NOMO-1 (cell line): ENCODE data around the gene P3H2.

ENCODE experiments used
- DNase-seq, 2 experiments: peaks; one replicate each; lab custom pipeline; 2025; ENCODE audit not compliant: unreplicated experiment in 2 of 2; lab: John Stamatoyannopoulos, UW

P3H2 gene

GRCh38 chr3:190019844-190020243, 100.9 kb downstream of the P3H2 start:
- peak in 1 of 2 experiments; percentile 11 for DNase-seq

GRCh38 chr3:190019006-190019405, 101.7 kb downstream of the P3H2 start:
- no peak for DNase-seq

GRCh38 chr3:190018460-190018859, 102.2 kb downstream of the P3H2 start:
- DNase-seq: no peak

DNA sequence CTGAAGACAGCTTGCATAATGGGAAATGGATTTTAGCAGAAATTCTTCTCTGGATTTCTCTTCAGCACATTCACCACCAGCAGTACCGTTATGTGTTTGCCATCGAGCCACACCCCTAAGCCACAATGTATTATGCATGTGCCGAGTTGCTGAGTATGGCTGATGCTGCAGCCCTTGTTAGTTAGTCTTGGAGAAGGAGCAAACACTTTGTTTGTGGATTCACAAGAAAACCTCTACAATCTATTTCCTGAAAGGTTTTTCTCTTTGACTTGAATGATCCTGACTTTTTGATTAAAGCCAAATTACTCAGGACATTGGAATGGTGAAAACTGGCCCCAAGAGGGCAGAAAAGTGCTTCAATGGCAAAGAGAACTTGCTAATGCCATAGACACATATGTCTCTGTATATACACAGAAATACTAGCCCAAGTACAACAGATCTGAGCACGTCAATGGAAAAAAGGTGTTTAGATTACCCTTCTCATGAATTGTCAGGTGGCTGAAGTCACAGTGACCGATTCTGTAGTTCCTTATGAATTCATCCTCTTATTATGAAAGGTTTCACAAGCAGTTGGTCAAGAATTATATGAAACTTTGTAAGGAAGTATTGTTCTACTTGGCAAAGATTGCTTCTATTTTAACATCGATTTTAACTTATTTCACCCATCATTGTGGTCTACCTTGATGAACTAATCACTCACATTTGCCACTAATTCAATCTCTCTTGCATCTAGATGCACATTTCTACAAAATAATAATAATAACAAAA, 103.0 kb downstream of the P3H2 start:
- peak; percentile 34 to 46 for DNase-seq

GRCh38 chr3:190016966-190017365, 103.7 kb downstream of the P3H2 start:
- DNase-seq: no peak

GRCh38 chr3:190014940-190015339, 105.8 kb downstream of the P3H2 start:
- DNase-seq: no peak

- DNase-seq: no peak
These were observed 106.5 kb downstream of the P3H2 start for GRCh38 chr3:190013943-190014924.

GRCh38 chr3:190012784-190013183, 107.9 kb downstream of the P3H2 start:
- DNase-seq: no peak

GRCh38 chr3:190012314-190012782, 108.3 kb downstream of the P3H2 start:
- no peak for DNase-seq

- no peak for DNase-seq
These were observed 110.2 kb downstream of the P3H2 start for GRCh38 chr3:190010486-190010885.

- DNase-seq: no peak
These were observed 111.1 kb downstream of the P3H2 start for GRCh38 chr3:190009614-190010013.

DNA sequence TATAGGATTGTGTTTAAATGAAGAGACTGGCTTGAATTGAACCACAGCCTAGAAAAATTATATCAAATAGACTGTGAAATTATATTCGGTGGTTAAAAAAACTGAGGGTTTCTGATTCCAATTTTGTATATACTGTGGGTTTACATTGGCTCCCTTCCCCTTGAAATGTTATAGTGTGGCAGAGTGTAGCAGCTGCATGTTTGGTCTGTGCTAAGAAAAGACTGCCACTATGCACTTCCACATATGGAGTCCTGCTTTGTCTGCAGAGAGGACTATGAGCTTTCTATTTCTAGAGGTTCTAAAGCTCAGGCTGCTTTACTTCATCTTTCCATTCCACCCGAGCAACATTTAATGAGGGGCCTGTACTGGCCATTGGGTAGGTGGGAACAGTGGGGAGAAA, 112.3 kb downstream of the P3H2 start:
- no peak for DNase-seq

DNA sequence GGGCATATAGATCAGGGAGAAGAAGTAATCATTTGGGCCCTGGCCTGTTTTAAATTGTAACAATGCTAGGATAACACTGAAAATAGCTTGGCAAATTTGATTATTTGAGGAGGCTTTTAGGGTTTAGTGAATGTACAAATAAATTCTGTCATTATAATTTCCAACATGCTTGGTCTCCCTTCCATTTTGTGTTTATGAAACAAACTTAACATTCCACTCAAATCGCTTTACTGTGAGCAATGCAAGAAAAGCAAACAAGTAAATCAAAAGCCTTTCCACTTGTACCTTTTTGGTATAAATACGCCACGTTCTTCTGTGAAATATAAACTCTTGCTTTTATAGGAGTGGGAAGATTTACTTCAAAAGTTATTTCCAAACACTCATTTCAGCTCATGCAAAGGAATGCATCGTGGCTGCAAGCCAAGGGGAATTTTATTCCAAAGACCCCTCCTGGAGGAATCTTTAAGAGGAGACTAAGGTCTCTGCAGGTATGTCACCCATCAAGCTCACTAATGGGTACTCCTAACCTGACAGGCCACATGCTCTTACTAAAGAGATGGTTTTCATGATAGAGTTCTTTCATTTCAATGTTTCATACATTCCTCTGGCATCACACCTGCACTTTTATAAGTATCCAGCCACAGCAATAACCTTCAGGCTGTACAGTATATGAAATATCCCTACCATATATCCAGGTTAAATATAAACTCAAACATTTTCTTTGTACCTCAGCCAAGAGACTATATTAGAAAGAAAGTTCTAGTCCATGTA, 115.2 kb downstream of the P3H2 start:
- no peak for DNase-seq

DNA sequence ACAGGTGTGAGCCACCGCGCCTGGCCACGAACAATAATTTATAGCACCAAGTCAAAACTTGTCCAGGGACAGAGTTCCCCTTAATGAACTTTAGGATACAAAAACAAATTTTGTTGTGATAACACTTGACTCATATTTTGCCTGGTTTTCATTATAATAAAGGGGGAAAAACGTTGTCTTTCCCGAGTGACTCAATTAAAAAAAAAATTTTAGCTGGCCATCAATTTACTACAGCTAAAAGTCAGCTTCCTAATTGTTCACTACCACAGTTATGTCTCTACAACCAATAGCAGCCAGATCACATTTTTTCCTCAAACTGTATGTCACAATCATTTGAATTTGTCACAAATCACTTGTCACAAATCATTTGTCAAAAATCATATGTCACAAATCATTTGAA, 116.0 kb downstream of the P3H2 start:
- DNase-seq: no peak

DNA sequence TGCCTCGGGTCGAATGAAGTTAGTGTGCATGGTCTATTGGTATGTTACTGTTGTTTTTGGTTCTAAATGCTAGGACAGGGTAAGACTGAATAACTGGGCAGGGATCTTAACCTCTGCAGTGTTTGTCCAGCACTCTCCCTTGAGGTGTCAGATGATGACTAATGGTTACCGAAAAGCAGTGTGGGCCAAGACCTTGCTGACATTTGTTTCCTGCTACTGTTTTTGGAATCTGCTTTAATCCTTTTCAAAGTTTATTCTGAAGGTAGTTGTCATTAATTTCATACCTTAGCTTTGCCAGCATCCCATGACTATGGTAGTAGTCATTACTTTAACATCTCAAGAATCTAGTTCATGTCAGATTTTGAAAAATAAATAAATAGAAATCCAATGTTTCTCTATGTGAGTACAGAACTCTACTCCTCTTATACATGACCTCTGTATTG, 117.0 kb downstream of the P3H2 start:
- no peak for DNase-seq

DNA sequence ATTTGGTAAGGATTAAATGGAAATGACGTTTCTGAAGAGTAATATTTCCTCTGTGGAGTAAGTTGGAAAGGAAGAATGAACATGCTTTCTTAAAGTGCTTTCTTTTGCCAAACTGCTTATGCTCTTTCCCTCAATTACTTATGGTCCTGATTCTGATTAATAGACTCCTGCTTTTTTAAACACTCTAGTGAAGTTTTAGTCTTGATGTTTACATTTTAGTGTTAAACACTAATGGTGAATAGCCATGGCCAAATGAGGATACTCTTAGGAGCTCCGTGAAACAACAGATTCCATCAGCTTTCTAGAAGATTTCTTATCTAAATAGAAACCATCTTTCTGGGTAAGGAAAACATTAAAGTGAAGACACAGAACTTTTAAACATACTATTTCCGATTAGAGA, 117.6 kb downstream of the P3H2 start:
- DNase-seq: no peak

DNA sequence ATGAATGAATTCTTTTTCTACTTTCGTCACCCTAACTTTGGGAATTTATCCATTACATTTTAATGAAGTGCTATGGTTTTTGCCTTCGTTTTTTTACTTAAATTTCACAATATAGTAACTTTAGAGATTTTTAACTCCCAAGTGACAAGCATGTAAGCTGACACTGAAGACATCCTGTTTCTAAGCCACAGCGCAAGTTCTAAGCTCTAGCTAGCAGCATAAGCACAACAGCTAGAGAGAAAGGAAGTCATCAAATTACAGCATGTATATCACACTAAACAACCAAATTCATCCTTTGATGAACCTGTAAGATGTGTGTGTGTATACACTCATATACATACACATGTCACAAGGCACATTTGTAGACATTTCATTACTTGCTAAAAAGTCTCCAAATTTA, 119.3 kb downstream of the P3H2 start:
- DNase-seq: no peak

- no peak for DNase-seq
These were observed 119.9 kb downstream of the P3H2 start for GRCh38 chr3:190000861-190001196.

DNA sequence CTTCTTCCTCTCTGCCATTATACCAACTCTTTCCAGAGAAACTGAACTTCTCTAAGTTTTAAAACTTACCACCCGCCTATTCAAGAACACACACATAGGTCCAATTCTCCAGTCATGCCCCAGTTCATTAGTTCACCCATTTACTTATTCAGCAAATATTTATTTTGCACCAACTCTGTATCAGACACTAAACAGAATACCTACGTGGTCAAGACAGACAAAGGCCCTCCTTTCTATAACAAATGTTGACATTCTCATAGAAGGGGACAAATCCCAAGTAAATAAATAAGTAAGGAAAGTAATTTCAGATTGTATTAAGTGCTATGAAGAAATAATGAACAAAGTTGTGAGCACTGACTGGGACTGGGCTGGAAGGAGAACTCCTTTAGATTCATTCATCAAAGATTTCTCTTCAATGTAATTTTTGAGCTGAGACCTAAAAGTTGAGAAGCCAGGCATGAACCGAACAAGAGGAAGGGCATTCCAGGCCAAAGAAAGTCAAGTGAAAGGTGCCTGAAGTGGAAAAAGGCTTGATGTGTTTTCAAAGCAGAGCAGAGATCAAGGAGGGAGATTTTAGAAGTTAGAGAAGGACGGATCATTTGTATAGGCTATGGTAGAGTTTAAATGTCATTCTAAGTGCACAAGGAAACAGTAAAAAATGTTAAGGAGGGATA, 120.4 kb downstream of the P3H2 start:
- no peak for DNase-seq

DNA sequence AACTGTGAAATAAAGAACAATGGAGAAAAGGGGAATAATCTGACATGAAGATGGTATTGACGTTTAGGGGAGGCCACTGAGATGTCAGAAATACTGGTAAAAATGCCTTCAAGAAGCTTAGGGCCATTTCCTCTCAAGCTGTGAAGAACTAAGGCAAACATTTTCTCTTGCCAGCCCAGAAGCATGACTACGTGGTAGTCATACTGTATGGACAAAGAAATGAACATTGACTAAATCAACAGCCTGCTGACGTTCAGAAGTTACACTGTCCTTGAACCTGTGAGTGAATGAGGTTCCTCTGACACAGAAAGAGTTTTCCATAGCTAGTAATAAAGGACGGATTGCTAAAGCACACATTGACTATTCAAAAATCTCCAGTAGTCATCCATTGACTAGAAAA, 121.0 kb downstream of the P3H2 start:
- DNase-seq: no peak
